HepG2 (cell line): ENCODE measurements around the gene RREB1. TPM values are rescaled to one million over a fixed set of nuclear protein-coding genes. Genes with fewer than 3 reads are reported as not detected.

Experiments
- ATAC-seq: fragments of 200-7000 bp; cut with Tn5 transposase; 3 replicates; pipeline ENCODE4 v1.9.1; 2020; ENCODE audit warnings: mild to moderate bottlenecking, moderate library complexity
- BruUV-seq: library from RNA; stranded (reverse); fragments of 400-500 nt; replicated peaks from 2 replicates; lab custom pipeline; 2021; lab: Mats Ljungman, UMichigan
- CTCF ChIA-PET: fragments of 300-600 bp; formaldehyde crosslinking; extraction: SDS; loops from one replicate; lab custom pipeline; 2021; ENCODE audit warnings: low total read pairs, inconsistent platforms, low intra/inter-chr PET ratio; lab: Yijun Ruan, JAX
- POLR2A ChIA-PET: fragments of 350-600 bp; sonication (Branson Sonifier 250); formaldehyde crosslinking; loops from one replicate; lab custom pipeline; 2020; ENCODE audit warnings: antibody characterized with exemption, inconsistent platforms; lab: Yijun Ruan, JAX
- DNase-seq: peaks from one replicate; pipeline ENCODE4 v3.0.0-alpha.2; 2015; ENCODE audit warnings: low spot score
- FAIRE-seq: peaks from 3 replicates; lab custom pipeline; 2011; peaks lifted over from hg19 to GRCh38; lab: Jason Lieb, UNC
- H2AFZ ChIP-seq: one replicate; pipeline ENCODE4 v1.6.1; 2011; ENCODE audit warnings: low read length, inconsistent platforms
- H3K27ac ChIP-seq: fragments of 300-600 bp; 3 replicates; pipeline ENCODE4 v1.8.0; 2011; ENCODE audit warnings: mixed run types, mild to moderate bottlenecking, mixed read lengths, low read length, inconsistent platforms; ENCODE audit not compliant: insufficient read depth; ENCODE audit errors: extremely low read length
- H3K27me3 ChIP-seq, 2 experiments: fragments of 200-600 bp in 1 of 2; 2 replicates in 1 of 2; 3 replicates in 1 of 2; pipeline versions ENCODE4 v1.6.0 to v1.8.0; 2011; ENCODE audit warnings: low read length in 2 of 2, mild to moderate bottlenecking in 2 of 2, moderate library complexity in 2 of 2, inconsistent platforms in 1 of 2; ENCODE audit not compliant: insufficient read depth in 2 of 2, control insufficient read depth in 1 of 2
- H3K36me3 ChIP-seq, 2 experiments: fragments of 200-600 bp in 1 of 2; replicated peaks in 1 of 2; 2 replicates in 1 of 2; 3 replicates in 1 of 2; pipeline versions ENCODE4 v1.5.1 to v1.8.0; 2011; ENCODE audit warnings: low read length in 2 of 2, inconsistent platforms in 1 of 2; ENCODE audit not compliant: insufficient read depth in 2 of 2, control insufficient read depth in 1 of 2
- H3K4me1 ChIP-seq: 2 replicates; pipeline ENCODE4 v1.5.1; 2012; ENCODE audit warnings: low read length, inconsistent platforms; ENCODE audit not compliant: insufficient read depth
- H3K4me2 ChIP-seq: 2 replicates; pipeline ENCODE4 v1.6.0; 2011; ENCODE audit warnings: low read depth, low read length, inconsistent platforms
- H3K4me3 ChIP-seq, 3 experiments: fragments of 200-600 bp in 1 of 3; sonication (generic), shearing (Covaris generic) in 1 of 3; replicated peaks in 1 of 3; 2 replicates each; pipeline ENCODE4 v1.5.1; 2011 to 2016; ENCODE audit warnings: low read length in 3 of 3, inconsistent platforms in 2 of 3, low read depth in 2 of 3, mild to moderate bottlenecking in 2 of 3, control low read depth in 1 of 3, mixed read lengths in 1 of 3; ENCODE audit not compliant: insufficient read depth in 1 of 3
- H3K79me2 ChIP-seq: one replicate; pipeline ENCODE4 v1.6.1; 2011; ENCODE audit warnings: low read length, inconsistent platforms; ENCODE audit not compliant: insufficient read depth
- H3K9ac ChIP-seq: 2 replicates; pipeline ENCODE4 v1.6.0; 2011; ENCODE audit warnings: mild to moderate bottlenecking, low read depth, low read length, inconsistent platforms; ENCODE audit not compliant: insufficient read depth
- H3K9me3 ChIP-seq: 2 replicates; pipeline ENCODE4 v1.5.1; 2012; ENCODE audit warnings: mild to moderate bottlenecking, low read length
- H4K20me1 ChIP-seq: 2 replicates; pipeline ENCODE4 v1.6.0; 2011; ENCODE audit warnings: inconsistent platforms, mild to moderate bottlenecking, low read length, moderate library complexity; ENCODE audit not compliant: insufficient read depth
- FOXC1 ChIP-seq: sonication (generic); formaldehyde crosslinking; IDR thresholded peaks from 2 replicates; pipeline ENCODE4 v1.8.0; 2022; ENCODE audit warnings: mild to moderate bottlenecking, missing genetic modification reagents, borderline replicate concordance
- MIER3 ChIP-seq: IDR thresholded peaks from 2 replicates; pipeline ENCODE4 v1.6.1; 2016; ENCODE audit warnings: missing compliant biosample characterization, borderline replicate concordance
- NKX3-1 ChIP-seq: sonication (generic); formaldehyde crosslinking; IDR thresholded peaks from 2 replicates; pipeline ENCODE4 v1.5.0; 2020; ENCODE audit warnings: missing genetic modification reagents
- RBM22 ChIP-seq: fragments of 200-400 bp; formaldehyde crosslinking; optimal IDR thresholded peaks from 2 replicates; pipeline ENCODE3; 2017; ENCODE audit warnings: mild to moderate bottlenecking, low read length, moderate library complexity
- ZNF225 ChIP-seq: sonication (generic); formaldehyde crosslinking; IDR thresholded peaks from 2 replicates; pipeline ENCODE4 v1.4.0; 2020; ENCODE audit warnings: mild to moderate bottlenecking, missing genetic modification reagents
- ZNF274 ChIP-seq: sonication (generic); formaldehyde crosslinking; IDR thresholded peaks from 2 replicates; pipeline ENCODE4 v1.5.1; 2020; ENCODE audit warnings: mild to moderate bottlenecking, missing genetic modification reagents
- ZNF329 ChIP-seq: sonication (generic); formaldehyde crosslinking; IDR thresholded peaks from 2 replicates; pipeline ENCODE4 v1.9.0; 2021; ENCODE audit warnings: low read depth, mild to moderate bottlenecking, missing genetic modification reagents
- ZNF891 ChIP-seq: sonication (generic); formaldehyde crosslinking; IDR thresholded peaks from 2 replicates; pipeline ENCODE4 v1.5.0; 2020; ENCODE audit warnings: mild to moderate bottlenecking, missing genetic modification reagents
- WGBS: methylation state at CpG from one replicate; pipeline ENCODE4 v1.1.6; 2017; ENCODE audit warnings: low lambda C conversion rate; 5-methylcytosine and 5-hydroxymethylcytosine counted together
- in situ Hi-C: cut with HindIII; loops from 2 replicates; pipeline ENCODE4 v1.10.0; 2017; ENCODE audit warnings: low pct_unique_long_range_greater_than_20kb; ENCODE audit not compliant: extremely low pct_ligation_motif_present
- intact Hi-C: fragments of 100-400 bp; cut with micrococcal nuclease; formaldehyde crosslinking; loops from one replicate; pipeline ENCODE4 v1.10.0; 2022; ENCODE audit not compliant: unreplicated experiment
- polyA plus RNA-seq, 8 experiments: library from polyadenylated mRNA; depleted of rRNA in 3 of 8; stranded (reverse) in 7 of 8; unstranded in 1 of 8; fragments of >200 nt; fragmentation: Illumina TruSeq in 4 of 8; extraction: Trizol in 4 of 8; gene quantifications; 2 replicates each; pipeline versions ENCODE4 v1.2.1 to v1.2.3, GENCODE V29; 2011 to 2016; ENCODE audit warnings: low read depth in 4 of 8, missing spikeins in 1 of 8, mixed read lengths in 1 of 8; ENCODE audit not compliant: insufficient read depth in 1 of 8
- total RNA-seq, 5 experiments: library from RNA; depleted of rRNA; stranded (reverse); fragments of >200 nt; fragmentation: Illumina TruSeq; extraction: Trizol; gene quantifications; 2 replicates each; pipeline ENCODE4 v1.2.3, GENCODE V29; 2016; ENCODE audit warnings: low read depth in 1 of 5
- TF ChIP-seq, protein P1 (sequence below): sonication (generic); formaldehyde crosslinking; IDR thresholded peaks from 2 replicates; pipeline ENCODE4 v1.4.0; 2020; ENCODE audit warnings: missing genetic modification reagents; ENCODE audit errors: not compliant biosample characterization
- TF ChIP-seq, protein P2 (sequence below): sonication (generic); formaldehyde crosslinking; IDR thresholded peaks from 2 replicates; pipeline ENCODE4; 2020; ENCODE audit warnings: missing genetic modification reagents, mild to moderate bottlenecking, borderline replicate concordance
- TF ChIP-seq, protein P3 (sequence below): sonication (generic); formaldehyde crosslinking; IDR thresholded peaks from 2 replicates; pipeline ENCODE4 v1.5.1; 2020; ENCODE audit warnings: mild to moderate bottlenecking, missing genetic modification reagents, moderate library complexity
- TF ChIP-seq, protein P4 (sequence below): sonication (generic); formaldehyde crosslinking; IDR thresholded peaks from 2 replicates; pipeline ENCODE4 v1.9.0; 2022; ENCODE audit warnings: missing genetic modification reagents, mild to moderate bottlenecking, borderline replicate concordance

RREB1 gene
- total and polyA plus RNA-seq, 2 of the 13 experiments (the other 11 are each of a cell fraction or from before 2014, with no cell fraction given) = 6.1 to 23.2 TPM

DNA sequence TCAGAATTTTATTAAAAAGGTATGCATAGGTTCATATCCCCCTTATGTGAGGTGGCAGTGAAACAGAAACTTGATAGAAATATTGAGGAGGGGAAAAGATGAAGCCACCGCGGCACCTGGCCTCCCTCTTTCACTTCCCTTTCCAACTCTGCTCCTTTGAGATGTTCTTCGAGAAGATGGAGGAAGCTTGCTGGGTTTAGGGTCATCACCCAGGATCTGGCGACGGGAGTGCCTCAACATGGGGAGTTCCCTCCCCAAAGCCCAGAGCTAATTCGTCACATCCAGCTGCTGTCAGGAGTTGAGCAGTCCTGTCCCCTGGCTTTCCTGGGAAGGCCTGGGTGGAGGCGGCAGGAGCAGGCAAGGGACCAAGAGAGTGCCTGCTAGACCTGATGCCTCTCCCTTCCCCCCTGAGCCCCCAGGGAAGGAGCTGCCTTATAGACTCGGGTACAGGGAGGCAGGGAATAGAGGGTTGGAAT is 29.1 kb downstream of the RREB1 start:
- TF ChIP-seq MIER3 (CRISPR knock-in tag) (no peak), RBM22 (peak; percentile 78), ZNF225 (CRISPR knock-in tag) (0 out of 2 replicates have a peak, but pooled peaks have one; percentile 37), ZNF274 (CRISPR knock-in tag) (0 out of 2 replicates have a peak, but pooled peaks have one; percentile 28), ZNF891 (CRISPR knock-in tag) (no peak), FOXC1 (CRISPR knock-in tag) (0 out of 2 replicates have a peak, but pooled peaks have one; percentile 20), NKX3-1 (no peak), ZNF329 (no peak)
- TF ChIP-seq, protein P1, sequence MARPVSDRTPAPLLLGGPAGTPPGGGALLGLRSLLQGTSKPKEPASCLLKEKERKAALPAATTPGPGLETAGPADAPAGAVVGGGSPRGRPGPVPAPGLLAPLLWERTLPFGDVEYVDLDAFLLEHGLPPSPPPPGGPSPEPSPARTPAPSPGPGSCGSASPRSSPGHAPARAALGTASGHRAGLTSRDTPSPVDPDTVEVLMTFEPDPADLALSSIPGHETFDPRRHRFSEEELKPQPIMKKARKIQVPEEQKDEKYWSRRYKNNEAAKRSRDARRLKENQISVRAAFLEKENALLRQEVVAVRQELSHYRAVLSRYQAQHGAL = no peak
- TF ChIP-seq, protein P2, sequence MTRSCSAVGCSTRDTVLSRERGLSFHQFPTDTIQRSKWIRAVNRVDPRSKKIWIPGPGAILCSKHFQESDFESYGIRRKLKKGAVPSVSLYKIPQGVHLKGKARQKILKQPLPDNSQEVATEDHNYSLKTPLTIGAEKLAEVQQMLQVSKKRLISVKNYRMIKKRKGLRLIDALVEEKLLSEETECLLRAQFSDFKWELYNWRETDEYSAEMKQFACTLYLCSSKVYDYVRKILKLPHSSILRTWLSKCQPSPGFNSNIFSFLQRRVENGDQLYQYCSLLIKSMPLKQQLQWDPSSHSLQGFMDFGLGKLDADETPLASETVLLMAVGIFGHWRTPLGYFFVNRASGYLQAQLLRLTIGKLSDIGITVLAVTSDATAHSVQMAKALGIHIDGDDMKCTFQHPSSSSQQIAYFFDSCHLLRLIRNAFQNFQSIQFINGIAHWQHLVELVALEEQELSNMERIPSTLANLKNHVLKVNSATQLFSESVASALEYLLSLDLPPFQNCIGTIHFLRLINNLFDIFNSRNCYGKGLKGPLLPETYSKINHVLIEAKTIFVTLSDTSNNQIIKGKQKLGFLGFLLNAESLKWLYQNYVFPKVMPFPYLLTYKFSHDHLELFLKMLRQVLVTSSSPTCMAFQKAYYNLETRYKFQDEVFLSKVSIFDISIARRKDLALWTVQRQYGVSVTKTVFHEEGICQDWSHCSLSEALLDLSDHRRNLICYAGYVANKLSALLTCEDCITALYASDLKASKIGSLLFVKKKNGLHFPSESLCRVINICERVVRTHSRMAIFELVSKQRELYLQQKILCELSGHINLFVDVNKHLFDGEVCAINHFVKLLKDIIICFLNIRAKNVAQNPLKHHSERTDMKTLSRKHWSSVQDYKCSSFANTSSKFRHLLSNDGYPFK (CRISPR knock-in tag) = peak; percentile 44; the same call in 1 of the 2 replicates
- TF ChIP-seq, protein P3, sequence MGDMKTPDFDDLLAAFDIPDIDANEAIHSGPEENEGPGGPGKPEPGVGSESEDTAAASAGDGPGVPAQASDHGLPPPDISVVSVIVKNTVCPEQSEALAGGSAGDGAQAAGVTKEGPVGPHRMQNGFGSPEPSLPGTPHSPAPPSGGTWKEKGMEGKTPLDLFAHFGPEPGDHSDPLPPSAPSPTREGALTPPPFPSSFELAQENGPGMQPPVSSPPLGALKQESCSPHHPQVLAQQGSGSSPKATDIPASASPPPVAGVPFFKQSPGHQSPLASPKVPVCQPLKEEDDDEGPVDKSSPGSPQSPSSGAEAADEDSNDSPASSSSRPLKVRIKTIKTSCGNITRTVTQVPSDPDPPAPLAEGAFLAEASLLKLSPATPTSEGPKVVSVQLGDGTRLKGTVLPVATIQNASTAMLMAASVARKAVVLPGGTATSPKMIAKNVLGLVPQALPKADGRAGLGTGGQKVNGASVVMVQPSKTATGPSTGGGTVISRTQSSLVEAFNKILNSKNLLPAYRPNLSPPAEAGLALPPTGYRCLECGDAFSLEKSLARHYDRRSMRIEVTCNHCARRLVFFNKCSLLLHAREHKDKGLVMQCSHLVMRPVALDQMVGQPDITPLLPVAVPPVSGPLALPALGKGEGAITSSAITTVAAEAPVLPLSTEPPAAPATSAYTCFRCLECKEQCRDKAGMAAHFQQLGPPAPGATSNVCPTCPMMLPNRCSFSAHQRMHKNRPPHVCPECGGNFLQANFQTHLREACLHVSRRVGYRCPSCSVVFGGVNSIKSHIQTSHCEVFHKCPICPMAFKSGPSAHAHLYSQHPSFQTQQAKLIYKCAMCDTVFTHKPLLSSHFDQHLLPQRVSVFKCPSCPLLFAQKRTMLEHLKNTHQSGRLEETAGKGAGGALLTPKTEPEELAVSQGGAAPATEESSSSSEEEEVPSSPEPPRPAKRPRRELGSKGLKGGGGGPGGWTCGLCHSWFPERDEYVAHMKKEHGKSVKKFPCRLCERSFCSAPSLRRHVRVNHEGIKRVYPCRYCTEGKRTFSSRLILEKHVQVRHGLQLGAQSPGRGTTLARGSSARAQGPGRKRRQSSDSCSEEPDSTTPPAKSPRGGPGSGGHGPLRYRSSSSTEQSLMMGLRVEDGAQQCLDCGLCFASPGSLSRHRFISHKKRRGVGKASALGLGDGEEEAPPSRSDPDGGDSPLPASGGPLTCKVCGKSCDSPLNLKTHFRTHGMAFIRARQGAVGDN (CRISPR knock-in tag) = peak; percentile 49
- TF ChIP-seq, protein P4, sequence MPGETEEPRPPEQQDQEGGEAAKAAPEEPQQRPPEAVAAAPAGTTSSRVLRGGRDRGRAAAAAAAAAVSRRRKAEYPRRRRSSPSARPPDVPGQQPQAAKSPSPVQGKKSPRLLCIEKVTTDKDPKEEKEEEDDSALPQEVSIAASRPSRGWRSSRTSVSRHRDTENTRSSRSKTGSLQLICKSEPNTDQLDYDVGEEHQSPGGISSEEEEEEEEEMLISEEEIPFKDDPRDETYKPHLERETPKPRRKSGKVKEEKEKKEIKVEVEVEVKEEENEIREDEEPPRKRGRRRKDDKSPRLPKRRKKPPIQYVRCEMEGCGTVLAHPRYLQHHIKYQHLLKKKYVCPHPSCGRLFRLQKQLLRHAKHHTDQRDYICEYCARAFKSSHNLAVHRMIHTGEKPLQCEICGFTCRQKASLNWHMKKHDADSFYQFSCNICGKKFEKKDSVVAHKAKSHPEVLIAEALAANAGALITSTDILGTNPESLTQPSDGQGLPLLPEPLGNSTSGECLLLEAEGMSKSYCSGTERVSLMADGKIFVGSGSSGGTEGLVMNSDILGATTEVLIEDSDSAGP (CRISPR knock-in tag) = 0 out of 2 replicates have a peak, but pooled peaks have one; percentile 9
- TF ChIP-seq, all 625 proteins: peak for 7
- no TSS peak for BruUV-seq
- Histone ChIP-seq H4K20me1 (peaks cover 27% of the 10 kb centered on the region; the same call in 1 of the 2 replicates), H3K27ac (peak overlapping the region; percentile 97), H3K4me2 (peak overlapping the region; percentile 2; the same call in 1 of the 2 replicates), H3K4me3 (no peak overlapping the region), H3K27me3 (no peaks in the 10 kb centered on the region), H3K4me1 (peaks cover 98% of the 10 kb centered on the region), H3K79me2 (peaks cover 92% of the 10 kb centered on the region), H2AFZ (no peak overlapping the region), H3K36me3 (peaks cover 0 to 7% of the 10 kb centered on the region in 2 experiments; a peak in 1 of 5 replicates), H3K9ac (no peak overlapping the region), H3K9me3 (no peaks in the 10 kb centered on the region)
- in situ Hi-C loops (no loop called here), intact Hi-C loops (no loop called here)
- no peak for DNase-seq
- FAIRE-seq = no peak
- WGBS = 89% methylated on average over 8 of the region's 8 CpGs
- ChIA-PET CTCF (no interaction called here), POLR2A (interaction anchor here (1.2 kb wide), 1 partner anchor 28 kb away, joined by 4 read pairs; no protein-coding TSS in a partner anchor)
- no peak for ATAC-seq
